WI38 (cell line): ENCODE data around the gene DIP2C.

Experiments
- H3K4me3 ChIP-seq: 2 replicates; pipeline ENCODE4 v1.5.1; 2011; ENCODE audit warnings: low read depth, mild to moderate bottlenecking, control low read depth, low read length
- CTCF ChIP-seq: IDR thresholded peaks from 2 replicates; pipeline ENCODE4 v1.5.1; 2012; ENCODE audit warnings: low read depth, mild to moderate bottlenecking, control low read depth, low read length

The DIP2C gene

DNA sequence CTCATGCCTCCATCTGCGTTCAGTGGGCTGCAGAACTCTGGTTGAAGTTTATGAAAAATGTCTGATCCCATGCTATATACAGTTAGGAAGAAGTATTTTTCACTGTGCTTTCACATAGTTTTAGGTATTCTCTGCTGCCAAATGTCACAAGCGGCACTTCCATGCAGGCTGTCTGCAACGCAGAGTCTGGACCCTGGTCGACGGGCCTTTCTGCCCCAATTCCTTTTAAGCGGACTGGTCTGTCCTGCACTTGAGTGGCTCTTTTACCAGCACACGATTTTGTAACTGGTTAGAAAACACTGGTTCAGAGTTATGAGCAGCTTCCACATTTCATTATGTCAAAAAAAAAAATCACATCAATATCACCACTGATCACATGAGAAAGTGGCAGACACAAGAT is 143.0 kb downstream of the DIP2C start:
- no peak overlapping the region for H3K4me3 ChIP-seq
- no peak for TF ChIP-seq CTCF

DNA sequence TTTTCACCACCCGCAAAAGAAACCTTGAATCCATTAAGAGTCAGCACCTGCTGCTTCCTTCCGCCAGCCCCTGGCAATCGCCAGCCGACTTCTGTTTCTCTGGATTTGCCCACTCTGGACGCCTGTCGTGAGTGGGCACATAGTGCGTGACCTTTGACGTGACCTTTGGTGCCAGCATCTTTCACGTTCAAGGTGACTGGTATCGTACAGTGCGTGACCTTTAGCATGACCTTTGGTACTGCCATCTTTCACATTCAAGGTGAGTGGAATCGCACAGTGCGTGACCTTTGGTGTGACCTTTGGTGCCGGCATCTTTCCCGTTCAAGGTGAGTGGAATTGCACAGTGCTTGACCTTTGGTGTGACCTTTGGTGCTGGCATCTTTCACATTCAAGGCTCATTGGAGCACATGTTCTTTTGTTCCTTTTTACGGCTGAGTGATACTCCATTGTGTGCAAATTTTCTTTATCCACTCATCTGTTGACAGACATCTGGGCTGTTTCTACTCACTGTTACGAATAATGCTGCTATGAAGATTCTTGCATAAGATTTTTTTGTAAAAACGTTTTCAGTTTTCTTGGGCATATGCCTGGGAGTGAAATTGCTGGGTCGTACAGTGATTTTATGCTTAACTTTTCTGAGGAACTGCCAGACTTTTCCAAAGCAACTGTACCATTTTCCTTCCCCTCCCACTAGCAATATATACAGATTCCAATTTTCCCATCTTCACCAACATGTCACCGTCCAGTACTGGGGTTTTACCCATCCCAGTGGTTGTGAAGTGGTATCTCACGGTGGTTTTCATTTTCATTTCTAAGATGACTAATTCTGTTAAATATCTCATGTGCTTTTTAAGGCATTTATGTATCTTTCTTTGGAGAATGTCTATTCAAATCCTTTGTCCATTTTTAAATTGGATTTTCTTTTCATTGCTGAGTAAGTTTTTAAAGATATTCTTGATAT is 145.3 kb downstream of the DIP2C start:
- no peak overlapping the region for H3K4me3 ChIP-seq
- TF ChIP-seq CTCF: no peak

GRCh38 chr10:543131-543530 is 146.3 kb downstream of the DIP2C start:
- TF ChIP-seq CTCF: no peak
- H3K4me3 ChIP-seq: no peak overlapping the region

- H3K4me3 ChIP-seq: no peak overlapping the region
- no peak for TF ChIP-seq CTCF
Measured at GRCh38 chr10:541750-542371, 147.6 kb downstream of the DIP2C start.

- no peak overlapping the region for H3K4me3 ChIP-seq
- TF ChIP-seq CTCF: no peak
Measured at GRCh38 chr10:541041-541440, 148.4 kb downstream of the DIP2C start.

DNA sequence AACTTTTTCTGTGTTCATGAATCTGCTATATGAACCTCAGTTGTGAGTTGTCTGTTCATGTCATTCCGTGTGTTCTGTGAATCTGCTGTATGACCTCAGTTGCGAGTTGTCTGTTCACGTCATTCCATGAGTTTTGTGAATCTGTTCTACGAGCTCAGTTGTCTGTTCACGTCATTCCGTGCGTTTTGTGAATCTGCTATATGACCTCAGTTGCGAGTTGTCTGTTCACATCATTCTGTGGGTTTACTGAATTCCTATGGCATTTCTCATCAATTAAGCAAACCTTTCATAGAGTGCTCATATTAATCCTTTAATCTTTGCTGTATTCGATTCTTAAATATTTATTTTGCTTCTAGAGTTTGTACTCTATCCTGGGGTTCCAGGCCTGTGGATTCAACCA is 150.6 kb downstream of the DIP2C start:
- no peak for TF ChIP-seq CTCF
- no peak overlapping the region for H3K4me3 ChIP-seq

GRCh38 chr10:536935-537334 is 152.5 kb downstream of the DIP2C start:
- no peak overlapping the region for H3K4me3 ChIP-seq
- TF ChIP-seq CTCF: no peak
